DND-41 (cell line): ENCODE results near the gene CRACR2B.
A peak's percentile ranks its signal among the peaks of the same experiment; 100 is the strongest.

Source experiments
- EZH2 ChIP-seq: IDR thresholded peaks from 3 replicates; pipeline ENCODE4 v1.6.1; 2012; ENCODE audit warnings: borderline replicate concordance, low read depth, mild to moderate bottlenecking, moderate library complexity, low read length, inconsistent platforms; ENCODE audit not compliant: severe bottlenecking
- TF ChIP-seq, protein P1 (sequence below): IDR thresholded peaks from 2 replicates; pipeline ENCODE4 v1.5.1; 2012; ENCODE audit warnings: borderline replicate concordance, low read length, moderate library complexity, mild to moderate bottlenecking; ENCODE audit not compliant: poor library complexity, severe bottlenecking; ENCODE audit errors: extremely low read depth

DNA sequence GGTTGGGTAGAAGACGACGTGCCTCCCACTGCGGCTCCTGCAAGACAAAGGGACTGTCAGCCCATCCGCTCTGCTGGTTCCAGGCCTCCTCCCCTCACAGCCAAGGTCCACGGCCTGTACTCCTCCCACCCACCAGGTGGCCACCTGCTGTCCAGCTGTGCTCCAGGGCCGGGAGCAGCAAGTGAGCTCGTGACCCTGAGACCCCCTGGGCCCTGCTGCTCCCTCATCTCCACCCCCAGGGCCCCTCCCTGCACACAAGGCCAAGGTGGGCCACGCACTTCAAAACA lies 42.4 kb downstream of the CRACR2B start:
- no peak for TF ChIP-seq EZH2
- TF ChIP-seq, protein P1, sequence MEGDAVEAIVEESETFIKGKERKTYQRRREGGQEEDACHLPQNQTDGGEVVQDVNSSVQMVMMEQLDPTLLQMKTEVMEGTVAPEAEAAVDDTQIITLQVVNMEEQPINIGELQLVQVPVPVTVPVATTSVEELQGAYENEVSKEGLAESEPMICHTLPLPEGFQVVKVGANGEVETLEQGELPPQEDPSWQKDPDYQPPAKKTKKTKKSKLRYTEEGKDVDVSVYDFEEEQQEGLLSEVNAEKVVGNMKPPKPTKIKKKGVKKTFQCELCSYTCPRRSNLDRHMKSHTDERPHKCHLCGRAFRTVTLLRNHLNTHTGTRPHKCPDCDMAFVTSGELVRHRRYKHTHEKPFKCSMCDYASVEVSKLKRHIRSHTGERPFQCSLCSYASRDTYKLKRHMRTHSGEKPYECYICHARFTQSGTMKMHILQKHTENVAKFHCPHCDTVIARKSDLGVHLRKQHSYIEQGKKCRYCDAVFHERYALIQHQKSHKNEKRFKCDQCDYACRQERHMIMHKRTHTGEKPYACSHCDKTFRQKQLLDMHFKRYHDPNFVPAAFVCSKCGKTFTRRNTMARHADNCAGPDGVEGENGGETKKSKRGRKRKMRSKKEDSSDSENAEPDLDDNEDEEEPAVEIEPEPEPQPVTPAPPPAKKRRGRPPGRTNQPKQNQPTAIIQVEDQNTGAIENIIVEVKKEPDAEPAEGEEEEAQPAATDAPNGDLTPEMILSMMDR = peak; percentile 14
